Fibroblast of skin of scalp (primary cell): ENCODE results near the gene SLC28A1.

ENCODE experiments used
- DNase-seq: peaks from one replicate; pipeline ENCODE4 v3.0.0-alpha.2; 2013

Gene SLC28A1

GRCh38 chr15:84942456-84942855, 58.0 kb downstream of the SLC28A1 start:
- no peak for DNase-seq

DNA sequence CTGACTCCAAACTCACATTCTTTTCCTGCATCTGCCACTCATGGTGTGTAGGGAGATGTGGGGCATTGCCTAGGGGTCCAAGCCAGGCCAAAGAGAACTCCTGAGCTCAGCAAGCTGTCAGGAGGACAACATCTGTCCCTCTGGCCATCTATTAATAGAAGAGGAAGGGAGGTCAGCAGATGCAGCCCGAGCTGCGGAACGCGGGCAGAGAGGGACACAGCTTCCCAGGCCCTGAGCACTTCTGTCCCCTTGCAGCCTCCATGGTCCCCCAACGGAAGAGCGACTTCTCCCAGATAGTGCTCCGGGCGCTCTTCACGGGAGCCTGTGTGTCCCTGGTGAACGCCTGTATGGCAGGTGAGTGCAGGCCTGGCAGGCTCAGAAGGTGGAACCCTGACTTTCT, 59.8 kb downstream of the SLC28A1 start:
- DNase-seq, result no peak

DNA sequence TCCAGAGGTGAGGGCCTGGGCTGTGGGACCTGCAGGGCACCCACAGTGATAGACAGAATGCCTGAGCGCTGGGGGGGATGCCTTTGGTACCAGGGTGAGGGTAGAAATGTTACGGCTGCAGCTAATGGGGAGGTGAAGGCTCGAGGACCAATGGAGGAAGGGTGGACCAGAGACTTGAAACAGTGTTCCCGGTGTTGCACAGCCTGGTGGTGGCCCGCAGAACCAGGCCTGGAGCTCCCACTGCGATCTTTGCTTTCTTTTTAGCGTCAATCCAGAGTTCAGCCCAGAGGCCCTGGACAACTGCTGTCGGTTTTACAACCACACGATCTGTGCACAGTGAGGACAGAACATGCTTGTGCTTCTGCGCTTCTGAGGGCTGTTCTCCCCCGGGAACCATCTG, 60.4 kb downstream of the SLC28A1 start:
- DNase-seq, result no peak

- no peak for DNase-seq
Observed at GRCh38 chr15:84946772-84947489, 62.5 kb downstream of the SLC28A1 start.

DNA sequence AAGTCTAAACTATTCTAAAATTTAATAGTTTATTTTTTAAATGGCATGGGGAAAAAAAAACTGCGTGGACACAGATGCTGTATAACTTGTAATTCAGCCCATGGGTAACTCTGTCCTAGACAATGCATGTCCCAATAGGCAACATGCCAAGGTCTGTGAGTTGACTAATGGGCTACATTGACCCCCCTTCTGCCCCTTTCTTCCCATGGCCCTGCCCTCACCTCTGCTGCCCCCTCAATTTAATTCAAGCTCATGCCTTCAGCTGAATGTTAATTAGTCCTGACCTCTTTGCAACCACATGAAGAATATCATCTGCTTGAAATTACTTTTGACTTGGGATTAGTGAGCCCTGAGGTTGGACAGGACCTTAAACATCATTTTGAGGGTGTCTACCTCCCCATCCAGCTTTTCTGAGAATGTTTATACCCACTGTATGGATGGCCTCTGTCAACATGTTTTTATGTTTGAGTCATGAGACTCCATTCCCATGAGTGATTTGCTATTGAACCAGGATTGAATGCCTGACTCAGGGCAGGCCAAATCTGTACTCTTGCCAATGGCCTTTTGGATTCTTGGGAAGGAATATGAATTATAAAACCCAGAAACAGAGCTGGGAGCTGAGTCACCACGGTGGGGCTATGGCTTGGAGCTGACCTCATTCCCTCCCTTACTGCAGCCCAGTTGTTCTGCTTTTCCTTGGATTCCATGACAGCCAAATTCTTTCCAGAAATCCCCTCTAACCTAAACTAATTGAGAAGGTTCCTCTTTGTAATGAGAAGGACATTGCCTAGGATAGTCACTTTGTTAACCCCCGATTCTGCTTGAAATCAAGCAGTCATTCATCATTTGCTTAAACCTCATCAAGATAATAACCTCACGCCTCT, 63.7 kb downstream of the SLC28A1 start:
- peak; percentile 96 for DNase-seq

DNA sequence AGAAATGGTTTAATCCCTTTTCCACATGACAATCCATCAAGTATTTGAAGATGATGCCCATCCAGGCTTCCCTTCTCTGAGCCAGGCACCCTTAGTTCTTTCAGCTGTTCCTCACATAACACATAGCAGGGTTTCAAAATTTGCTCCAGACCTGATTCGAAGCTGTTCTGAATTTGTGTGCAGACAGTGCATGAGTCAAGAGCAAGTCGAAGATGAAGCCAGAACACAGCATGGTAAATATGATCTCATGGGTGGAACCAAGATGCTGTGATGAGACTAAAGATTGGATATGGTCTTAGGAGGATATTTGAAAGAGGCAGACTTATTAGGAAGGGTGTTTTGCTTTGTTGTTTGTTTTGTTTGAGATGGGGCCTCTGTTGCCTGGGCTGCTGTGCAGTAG, 64.6 kb downstream of the SLC28A1 start:
- peak; percentile 67 for DNase-seq

GRCh38 chr15:84949845-84950569, 65.5 kb downstream of the SLC28A1 start:
- DNase-seq, result peak; percentile 23

- no peak for DNase-seq
Observed at GRCh38 chr15:84950570-84951111, 66.2 kb downstream of the SLC28A1 start.

DNA sequence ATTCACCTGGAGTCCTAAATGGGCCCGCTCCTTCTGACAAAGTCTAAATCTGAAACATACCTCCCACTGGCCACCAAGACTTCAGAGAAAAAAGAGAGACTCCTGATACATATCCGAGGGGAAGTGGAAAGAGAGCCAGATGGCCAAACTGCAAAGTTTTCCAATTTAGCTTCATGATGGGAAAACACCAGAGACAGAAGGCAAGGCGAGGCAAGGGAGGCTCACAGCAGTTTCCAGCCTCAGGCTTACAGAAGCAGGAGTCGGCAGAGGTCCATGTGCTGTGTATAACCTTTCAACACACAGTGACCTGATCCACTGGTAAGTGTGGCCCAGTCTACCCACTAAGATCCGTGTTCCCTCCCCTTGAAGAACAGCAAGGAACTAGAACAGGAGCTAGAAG, 67.3 kb downstream of the SLC28A1 start:
- DNase-seq, result no peak

DNA sequence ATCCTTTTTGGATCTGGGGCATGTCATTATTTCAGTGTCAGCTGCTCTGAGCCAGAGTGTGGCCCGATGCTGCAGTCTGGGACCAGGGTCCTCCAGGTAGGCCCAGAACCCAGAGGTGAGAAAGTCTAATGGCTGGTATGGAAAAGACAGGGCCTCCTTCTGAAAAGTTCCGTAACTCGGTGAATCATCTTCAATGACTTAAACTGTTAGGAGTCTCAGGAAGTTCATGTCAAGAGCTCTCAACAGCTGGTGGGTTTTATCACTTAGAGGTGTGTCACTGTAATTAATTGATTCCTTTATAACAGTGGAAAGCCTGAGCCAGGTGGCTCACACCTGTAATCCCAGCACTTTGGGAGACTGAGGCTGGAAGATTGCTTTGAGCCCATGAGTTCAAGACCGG, 68.7 kb downstream of the SLC28A1 start:
- DNase-seq, result no peak

DNA sequence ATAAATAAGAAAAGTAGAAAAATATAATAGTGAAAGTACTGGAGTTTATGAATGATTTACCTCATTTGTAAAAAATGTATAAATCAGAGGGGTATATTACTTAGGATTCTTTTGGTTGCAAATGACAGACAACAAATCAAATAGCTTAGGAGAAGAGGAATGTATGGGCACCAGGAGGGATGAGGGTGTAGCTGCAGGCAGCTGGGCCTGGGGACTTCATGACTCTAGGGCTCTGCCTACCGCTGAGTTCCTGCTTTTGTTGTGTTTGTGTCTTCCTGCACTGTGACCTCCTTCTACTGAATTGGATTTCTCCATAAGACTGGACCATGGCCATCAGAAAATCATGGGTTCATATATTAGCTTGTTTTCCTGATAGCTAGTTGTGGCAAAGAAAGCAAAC, 69.3 kb downstream of the SLC28A1 start:
- peak; percentile 39 for DNase-seq

DNA sequence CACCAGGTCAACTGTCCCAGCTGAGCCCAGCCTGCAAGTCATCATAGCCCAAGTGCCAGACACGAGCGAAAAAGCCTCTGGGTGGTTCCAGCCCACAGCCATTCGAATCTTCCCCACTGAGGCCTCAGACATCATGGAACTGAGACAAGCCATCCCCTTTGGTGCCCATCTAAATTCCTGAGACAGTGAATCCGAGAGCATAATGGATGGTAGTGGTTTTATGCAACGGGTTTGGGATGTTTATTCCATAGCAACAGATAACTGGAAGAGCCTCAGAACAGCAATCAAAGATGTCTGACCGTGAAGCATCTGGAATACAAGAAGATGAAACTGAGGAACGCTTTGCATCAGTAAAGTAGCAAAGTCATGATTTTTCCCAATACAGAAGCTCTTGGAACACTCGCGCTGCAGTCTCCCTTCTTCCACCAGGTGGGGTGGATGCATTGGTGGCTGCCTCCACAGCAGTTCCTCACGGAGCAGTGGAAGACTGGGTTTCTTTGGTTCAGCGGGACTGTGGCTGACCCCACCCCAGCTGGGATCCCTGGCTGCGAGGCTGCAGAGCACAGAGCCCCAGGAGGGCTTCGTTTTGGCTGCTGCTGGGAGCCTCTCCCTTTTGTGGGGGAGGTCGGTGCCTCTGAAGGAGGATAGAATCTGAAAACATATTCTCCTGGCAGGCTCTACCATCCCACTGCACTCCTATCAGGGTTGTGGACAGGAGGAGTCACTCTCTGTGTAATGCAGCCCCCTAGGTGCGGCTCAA, 70.8 kb downstream of the SLC28A1 start:
- DNase-seq, result peak; percentile 76

GRCh38 chr15:84956199-84956598, 71.7 kb downstream of the SLC28A1 start:
- DNase-seq, result no peak

- DNase-seq, result no peak
Observed at GRCh38 chr15:84960391-84961113, 76.1 kb downstream of the SLC28A1 start.

DNA sequence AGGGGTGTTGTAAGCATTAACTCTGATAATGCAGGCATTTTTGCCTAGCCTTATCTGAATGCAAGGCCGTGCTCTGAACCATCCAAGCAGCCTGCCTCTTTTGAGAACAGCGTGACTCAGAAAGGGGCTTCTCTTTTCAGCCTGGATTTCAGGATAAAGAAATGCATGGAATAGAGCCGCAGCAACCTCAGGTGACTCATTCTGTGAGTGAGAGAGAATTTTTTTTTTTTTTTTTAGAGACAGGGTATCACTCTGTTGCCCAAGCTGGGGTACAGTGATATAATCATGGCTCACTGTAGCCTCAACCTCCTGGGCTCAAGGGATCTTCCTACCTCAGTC, 76.6 kb downstream of the SLC28A1 start:
- DNase-seq, result peak; percentile 66

- DNase-seq, result no peak
Observed at GRCh38 chr15:84961707-84962106, 77.2 kb downstream of the SLC28A1 start.

- DNase-seq, result no peak
Observed at GRCh38 chr15:84962955-84963354, 78.5 kb downstream of the SLC28A1 start.

DNA sequence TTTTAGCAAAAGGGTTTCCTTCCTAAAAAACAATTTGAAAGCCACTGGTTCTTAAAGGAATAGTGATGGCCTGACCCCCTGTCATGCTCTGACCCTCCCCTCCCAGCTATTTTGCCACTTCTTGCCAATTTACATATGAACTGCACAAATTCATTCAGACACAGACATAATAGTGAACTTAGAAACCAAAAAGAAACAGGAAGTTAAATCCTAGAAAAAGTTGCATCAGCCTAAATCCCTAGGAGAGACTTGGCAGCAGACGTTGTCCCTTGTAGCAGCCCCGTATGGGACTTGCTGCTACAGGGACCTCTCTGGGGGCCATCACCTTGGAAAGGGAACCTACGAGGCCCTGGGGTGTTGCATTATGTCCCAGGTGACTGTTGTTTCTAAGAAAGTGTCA, 82.9 kb downstream of the SLC28A1 start:
- DNase-seq, result peak; percentile 43

- DNase-seq, result no peak
Observed at GRCh38 chr15:84968301-84968700, 83.8 kb downstream of the SLC28A1 start.

DNA sequence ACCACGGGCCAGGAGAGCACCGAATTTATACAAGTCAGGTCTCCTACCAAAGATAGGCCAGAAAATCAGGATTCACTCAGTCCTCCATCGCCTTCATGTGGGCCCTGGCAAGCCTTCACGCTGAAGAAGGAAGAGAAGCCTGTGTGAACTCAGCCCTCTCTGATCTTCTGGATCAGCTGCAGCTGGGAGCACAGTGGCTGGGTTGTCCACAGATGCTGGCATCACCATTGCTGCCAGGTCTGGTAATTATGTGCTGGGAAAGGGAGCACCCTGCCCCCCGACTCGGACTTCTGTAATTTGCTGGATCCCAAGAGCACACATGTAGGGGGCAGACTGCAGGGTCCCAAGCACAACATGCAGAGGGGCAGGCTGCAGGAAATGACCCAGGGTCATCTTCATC, 84.8 kb downstream of the SLC28A1 start:
- DNase-seq, result no peak

DNA sequence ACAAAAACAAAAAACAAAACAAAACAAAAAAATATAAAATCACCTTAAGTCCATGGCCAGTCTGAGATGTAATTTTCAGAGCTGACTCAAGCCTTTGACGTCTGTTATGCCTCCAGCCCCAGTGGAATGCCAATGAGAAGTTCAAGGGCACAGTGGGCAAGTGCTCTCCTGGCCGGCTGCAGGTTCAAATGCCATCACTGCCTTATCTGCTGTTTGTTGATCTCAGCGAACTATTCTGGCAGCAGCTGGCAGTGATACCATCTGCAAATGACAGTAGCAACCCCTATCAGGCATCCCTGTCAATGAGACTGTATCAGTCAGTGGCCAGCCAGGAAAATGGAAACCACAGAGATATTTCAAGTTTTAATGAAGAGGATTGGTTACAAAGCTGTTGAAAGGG, 86.4 kb downstream of the SLC28A1 start:
- DNase-seq, result no peak
